GM21367 (cell line): ENCODE data around the gene FAM111A.

ENCODE experiments used
- ATAC-seq: cut with Tn5 transposase; IDR thresholded peaks from one replicate; pipeline ENCODE4 v1.9.1; 2021; ENCODE audit not compliant: unreplicated experiment

FAM111A gene

GRCh38 chr11:59198726-59199125, 56.1 kb downstream of the FAM111A start:
- no peak for ATAC-seq

- ATAC-seq, result peak; percentile 39
Observed at GRCh38 chr11:59199546-59200422, 57.1 kb downstream of the FAM111A start.

GRCh38 chr11:59200423-59200746, 57.7 kb downstream of the FAM111A start:
- peak; percentile 28 for ATAC-seq

DNA sequence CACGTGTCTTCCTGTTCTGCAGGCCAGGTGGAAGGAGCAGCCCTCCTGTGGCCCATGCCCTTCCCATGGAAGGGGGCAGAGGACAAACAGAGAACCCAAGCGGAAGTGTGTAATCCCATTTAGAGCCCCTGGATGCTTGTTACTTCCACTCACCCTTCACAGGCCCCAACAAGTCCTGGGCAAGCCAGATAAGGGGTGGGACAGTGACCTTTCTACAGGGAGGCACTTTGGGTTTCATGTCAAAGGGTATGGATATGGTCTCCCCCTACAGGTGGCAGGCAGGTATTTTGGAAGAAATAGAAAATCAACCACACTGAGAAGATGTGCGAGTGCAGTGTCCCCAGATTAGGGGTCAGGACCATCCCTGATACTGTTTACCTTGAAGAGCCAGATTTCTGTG, 58.7 kb downstream of the FAM111A start:
- ATAC-seq, result no peak
